ENCODE measurements around the gene POTEC.
"Not testable (repeated sequence)": the region's sequence is repeated elsewhere in the genome, so short reads cannot be mapped to it uniquely, and the experiment has no call there.

Gene POTEC

DNA sequence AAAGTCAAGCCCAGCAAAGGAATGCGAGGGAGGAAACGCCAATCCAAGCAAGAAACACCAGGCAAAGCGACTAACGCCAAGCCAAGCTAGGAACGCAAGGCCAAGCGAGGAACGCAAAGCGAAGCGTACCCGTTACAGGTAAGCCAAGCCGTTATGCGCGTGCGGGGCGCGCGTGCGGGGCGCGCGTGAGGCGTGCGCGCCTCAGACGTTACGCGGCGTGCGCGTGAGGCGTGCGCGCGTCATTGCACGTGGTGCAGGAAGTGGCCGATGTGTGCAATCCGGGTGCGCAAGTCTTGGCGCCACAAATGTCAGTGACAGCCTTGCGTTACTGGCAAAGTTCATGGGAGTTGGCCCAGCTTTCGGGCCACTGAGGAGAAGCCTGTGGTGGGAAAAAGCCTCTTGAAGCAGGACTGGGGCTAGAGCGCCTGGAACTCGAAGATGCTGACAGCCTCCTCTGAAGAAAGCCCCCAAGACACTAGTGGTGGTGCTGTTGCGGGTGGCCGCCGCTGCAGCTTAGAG is at the start of gene POTEC:
Gene POTEC (minus strand): TSS at position 155 of the 519 bp plus-strand sequence. CDS start 454 bp downstream, outside the sequence.
- DNase-seq, result not testable (repeated sequence)

DNA sequence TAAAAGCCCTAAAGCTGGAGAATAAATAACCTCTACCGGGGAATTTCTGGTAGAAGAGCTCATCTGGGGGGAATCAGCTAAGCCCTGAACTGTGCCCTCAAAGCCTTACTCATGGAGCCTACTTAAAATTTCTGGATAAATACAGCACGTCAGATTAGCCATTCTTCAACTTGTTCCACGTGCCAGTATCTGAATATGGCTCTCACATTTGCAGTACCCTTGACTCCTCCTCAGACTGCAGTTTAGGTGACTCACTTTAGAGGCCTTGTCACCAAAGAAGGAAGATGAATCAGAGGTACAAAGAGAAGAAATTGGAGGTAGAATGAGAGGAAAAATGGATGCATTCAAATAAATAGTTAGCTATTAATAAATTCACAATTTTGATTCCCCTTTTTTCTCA is 34.6 kb upstream of the POTEC start:
- DNase-seq, result no peak

DNA sequence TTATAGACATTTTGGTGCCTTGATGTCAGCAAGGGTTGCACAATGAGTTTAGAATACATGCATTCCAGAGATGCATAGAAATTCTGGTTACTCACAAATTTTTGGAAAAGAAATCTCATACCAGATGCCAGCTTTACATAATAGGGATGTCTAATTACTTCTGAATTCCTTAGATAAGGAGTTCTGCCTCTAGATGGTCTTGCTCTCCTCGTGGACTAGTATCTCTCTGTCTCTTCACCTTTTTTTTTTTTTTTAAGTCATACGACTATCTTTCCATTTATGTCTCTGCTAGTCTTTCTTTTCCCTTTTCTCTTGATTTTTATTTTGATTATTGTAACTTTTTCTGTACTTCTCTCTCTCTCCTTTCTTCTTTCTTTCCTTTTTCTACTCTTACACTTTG is 16.1 kb upstream of the POTEC start:
- not testable (repeated sequence) for DNase-seq

DNA sequence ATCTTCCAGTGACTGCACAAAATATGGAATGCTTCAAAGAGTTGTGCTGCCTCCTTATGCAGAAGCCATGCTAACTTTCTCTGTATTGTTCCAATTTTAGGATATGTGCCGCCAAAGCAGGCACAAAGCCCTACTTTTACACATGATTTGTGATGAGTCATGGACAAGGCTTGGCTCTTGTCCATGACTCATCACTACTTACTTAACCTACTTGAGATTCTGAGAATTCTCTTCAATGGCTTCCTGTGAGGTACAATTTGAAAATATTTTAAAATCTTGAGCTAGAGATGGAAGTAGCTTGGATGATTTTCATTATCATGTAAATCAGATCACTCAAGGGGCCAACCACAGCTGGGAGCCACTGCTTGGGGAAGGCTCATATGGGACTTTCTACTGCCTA is 11.7 kb downstream of the POTEC start:
- DNase-seq, result not testable (repeated sequence)

DNA sequence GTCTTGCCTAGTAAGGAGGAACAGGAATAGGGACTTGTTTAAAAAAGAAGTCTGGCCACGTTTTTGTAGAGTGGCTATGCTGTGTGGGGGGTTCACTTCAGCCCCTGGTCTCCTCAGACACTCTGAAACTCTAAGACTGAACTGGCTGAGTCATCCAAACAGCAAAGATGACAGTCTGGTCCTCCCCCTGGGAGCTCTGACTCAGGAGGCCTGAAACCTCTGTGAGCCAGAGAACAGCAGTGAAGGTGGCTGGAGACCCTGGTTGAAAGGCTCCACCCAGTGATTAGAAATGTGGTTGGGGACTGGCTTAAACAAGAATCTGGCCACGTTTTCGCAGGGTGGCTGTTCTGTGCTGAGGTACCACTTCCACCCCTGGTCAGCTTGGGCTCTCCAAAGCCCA is 32.7 kb downstream of the POTEC start:
- DNase-seq, result not testable (repeated sequence)

DNA sequence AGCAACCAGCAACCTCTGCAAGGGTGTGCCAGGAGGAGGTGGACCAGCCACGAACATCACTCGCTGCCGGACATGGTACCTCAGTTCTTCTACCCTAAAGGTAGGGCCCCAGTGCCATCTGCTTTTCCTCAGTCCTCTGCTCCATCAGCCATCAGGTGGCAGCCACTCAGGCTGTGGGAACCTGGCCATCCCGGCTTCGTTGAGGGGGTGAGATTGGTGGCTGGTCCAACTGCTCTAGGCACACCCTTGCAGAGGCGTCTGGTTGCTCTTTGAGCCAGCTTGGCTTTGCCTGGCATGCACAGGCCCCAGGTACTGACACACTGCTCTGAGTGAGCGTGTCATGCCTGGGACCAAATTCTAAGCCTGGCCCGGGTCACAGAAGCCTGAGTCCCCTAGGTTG is 39.7 kb downstream of the POTEC start:
- DNase-seq, result not testable (repeated sequence)

DNA sequence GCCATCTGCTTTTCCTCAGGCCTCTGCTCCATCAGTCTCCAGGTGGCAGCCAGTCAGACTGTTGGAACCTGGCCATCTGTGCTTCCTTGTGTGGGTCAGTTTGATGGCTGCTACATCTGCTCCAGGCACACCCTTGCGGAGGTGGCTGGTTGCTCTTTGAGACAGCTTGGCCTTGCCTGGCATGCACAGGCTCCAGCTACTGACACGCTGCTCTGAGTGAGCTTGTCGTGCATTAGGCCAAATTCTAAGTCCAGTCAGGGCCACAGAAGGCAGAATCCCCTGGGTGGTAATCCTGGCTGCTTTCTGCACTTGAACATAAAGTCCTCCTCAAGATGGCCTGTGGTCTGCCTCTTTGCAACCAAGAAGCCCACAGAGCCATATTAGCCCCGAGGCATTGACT is 41.5 kb downstream of the POTEC start:
- not testable (repeated sequence) for DNase-seq

DNA sequence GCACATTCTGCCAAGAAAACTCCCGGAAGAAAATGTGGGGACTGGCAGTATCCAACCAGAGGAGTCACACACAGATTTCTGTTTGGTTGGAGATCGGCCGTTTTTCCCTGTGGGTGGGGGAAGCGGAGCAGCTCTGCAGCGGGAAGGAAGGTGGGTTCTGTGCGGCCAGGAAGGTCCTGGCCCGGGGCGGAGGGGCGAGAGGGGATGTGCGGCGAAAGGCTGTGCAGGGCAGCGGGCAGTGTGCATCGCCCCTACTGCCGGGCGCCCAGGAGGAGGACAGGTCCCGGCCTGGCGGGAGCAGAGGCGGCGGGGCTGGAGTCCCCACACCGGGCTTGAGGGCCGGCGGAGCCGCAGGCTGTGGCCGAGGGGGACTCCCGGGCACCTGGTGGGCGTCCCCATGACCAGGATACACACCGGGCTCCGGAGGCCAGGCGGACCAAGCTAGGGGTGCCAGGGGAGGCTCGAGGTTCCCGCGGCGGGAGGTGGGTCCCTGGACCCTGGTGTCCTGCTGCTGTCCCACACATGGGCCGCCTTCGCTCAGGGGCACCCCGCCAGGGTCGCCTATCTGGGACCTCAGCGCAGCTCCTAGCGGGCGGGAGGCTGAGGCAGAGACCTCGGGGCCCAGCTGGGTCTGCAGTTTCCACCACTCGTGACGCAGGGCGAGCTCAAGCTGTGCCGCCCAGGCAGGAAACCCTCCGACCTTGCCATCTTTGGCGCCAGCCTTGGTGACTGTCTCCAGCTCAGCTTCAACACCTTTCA is 54.0 kb downstream of the POTEC start:
- DNase-seq, result not testable (repeated sequence)

DNA sequence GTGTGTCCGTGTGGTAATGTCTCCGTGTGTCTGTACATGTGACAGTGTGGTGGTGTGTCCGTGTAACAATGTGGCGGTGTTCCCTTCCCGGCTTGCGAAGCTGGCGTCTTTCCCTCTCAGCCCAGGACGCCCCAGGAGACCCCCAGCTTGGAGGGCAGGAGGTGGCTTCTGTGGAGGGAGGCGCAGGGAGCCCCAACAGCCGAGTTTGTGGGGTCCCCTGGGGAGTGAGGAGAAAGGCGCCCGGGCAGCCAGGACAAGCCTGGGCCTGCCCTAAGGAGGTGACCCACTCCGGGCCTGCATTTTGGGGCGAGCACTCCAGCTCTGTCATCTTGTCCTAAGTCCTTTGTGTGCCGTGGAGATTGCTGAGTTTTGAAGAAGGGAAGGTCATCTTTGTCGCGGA is 54.6 kb downstream of the POTEC start:
- not testable (repeated sequence) for DNase-seq

DNA sequence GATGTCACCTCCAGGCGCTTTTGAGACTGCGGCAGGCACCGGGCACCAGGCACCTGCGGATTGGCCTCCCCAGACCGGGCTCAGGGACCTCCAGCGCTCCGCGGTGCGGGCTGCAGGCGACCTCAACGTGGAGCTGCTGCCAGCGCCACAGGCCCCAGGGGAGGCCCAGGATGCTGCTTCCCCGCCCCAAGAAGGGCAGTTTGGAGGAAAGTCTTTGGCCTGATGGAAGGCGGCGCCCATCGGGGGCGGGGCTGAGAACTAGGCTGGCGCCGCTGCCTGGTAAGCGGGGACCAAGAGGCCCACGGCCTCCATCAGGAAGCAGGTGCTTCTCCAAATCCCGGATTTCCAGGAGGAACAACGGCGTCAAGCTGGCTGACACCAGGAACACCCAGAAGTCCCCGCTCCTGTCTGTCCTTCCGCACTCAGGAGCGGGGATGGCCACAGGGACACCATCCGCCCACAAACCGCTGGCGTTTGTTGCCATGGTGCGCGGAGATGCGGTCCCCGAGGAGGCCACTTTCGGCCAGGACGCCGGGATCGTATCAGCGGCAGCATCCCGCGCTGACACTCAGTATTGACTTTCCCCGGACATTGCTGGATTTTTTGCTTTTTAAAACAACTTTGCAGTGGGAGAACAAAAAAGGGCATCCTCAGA is 56.3 kb downstream of the POTEC start:
- not testable (repeated sequence) for DNase-seq

DNA sequence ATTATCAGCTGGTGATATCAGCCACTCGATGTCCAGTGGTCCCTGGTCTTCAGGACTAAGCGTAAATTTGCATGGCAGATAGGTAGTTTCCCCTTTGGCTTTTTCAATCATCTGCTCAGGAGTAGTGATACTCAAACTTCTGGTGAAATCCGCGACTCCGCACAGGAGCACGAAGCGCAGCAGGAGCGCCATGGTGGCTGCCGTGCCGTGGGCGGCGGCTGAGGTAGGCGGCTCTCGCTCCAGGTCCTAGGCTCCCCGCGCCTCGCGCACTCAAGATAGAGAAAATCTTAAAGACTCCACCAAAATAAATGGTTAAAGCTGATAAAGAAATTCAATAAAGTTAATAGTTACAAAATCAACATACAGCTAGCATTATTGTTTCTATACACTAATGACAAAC is 64.3 kb downstream of the POTEC start:
- DNase-seq, result not testable (repeated sequence)

DNA sequence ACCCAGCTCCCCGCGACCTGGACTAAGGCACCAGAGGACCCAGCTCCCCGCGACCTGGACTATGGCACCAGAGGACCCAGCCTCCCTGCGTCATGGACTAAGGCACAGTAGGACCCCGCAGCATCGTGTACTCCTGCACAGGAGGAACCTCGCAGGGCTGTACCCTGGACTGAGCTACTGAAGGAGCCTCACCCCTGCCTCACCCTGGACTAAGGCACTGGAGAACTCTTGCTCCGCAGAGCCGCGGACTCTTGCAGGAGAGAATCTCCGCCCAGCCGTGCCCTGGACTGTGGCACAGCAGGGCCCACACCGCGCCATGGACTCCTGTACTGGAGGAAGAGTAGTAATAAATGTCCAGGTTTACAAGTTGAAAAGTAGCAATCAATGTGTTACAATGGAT is 67.9 kb downstream of the POTEC start:
- not testable (repeated sequence) for DNase-seq

DNA sequence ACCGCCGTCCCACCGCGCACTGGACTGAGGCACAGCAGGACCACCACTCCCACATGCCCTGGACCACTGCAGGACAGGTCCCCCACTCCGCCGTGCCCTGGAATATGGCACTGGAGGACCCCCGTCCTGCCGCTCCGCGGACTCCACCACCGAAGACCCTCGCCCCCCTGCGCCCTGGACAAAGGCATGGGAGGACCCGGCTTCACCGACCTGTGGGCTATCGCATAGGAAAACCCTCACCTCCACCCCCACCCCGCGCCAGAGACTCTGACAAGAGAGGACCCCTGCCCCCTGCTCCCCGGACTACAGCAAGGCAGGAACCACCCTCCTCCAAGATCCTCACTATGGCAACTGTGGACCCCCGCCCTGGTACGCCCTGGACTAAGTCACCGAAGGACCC is 68.6 kb downstream of the POTEC start:
- DNase-seq, result not testable (repeated sequence)

DNA sequence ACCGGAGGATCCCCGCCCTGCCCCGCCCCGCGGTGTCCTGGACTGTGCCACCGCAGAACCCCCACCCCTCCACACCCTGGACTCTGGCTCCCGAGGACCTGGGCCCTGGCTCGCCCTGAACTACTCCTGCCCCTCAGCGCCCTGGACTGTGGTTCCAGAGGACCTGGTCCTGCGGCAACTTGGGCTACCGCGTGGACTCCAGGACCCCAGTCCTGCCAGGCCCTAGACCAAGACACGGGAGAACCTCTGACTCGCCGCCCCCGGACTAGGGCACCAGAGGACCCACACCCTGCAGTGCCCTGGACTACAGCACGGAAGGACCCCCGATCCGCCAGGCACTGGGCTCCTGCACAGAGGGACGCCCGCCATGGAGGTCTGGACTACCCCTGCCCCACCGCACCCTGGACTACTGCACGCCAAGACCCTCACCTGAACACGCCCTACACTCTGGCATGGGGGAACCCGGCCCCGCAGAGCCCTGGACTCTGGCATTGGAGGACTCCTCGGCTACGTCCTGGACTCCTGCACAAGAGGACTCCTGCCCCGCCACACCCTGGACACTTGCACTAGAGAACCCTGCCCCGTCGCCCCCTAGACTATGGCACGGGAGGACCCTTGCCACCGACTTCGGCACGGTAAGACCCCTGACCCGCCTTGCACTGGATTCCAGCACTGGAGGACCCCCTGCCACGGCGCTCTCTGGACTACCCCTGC is 69.2 kb downstream of the POTEC start:
- DNase-seq, result not testable (repeated sequence)

DNA sequence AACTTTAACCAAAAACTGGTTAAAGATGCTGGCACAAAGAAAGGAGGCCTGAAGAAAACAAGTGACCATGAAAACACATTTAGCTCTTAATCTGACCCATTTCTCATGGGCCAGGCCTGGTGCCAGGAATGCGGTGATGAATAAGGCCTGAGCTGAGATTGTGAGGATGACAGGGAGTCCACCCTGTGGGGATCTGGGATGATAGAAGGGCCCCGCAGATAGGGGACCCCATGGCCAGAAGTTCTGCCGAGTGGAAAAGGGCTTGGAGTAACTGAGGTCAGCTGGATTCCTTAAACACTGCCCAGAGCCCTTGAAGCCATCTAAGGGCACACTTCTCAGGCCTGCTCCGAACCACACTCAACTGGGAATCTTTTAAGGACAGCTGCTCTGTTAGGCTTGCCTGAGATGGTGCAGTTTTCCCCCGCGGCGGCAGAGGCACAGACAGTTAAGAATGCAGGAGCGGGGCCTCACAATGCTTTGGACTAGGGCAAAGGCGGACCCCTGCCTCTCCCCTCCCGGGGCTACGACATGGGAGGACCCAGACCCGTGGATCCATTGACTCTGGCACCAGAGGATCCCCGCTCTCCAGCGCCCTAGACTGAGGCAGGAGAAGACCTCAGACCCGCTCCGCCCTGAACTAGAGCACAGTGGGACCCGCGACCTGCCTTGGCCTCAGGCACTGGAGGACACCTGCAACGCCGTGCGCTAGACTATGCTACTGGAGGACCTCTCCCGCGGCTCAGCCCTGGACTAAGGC is 70.0 kb downstream of the POTEC start:
- DNase-seq, result not testable (repeated sequence)

DNA sequence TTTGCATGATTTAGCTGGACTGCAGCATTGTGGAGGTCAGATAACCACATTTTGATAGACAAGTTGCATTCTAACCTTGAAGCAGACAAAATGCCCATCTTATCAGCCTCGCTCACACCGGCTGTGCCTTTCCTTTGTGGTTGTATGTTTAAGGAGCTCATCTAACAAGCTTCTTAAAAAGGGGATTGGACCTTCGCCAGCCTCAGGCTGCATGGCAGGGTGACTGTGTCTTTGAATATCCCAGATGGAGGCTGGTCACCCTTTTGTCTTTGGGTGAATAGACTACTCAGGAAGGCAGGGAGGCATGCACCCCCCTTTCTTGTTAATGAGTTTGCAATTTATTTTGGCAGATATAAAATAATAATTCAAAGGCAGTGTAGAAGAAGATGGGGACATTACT is 72.1 kb downstream of the POTEC start:
- not testable (repeated sequence) for DNase-seq

DNA sequence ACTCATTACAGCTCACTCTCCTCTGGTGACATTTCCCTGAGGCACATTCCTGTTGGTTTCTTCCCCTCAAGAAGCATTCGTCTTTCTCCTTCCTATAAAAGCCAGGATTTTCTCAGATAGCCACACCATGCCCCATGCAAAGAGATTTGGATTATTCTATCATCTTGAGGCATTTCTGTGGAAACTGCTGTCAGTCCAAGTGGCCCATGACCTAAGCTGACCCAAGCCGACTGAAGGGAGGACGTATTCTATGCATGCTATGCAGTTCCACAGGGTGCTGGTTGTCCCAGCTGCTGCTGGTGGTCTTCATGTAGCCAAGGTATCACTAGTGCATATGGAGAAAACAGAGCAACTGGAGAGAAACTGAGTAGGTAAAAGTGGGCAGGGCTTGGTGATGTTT is 73.0 kb downstream of the POTEC start:
- DNase-seq, result not testable (repeated sequence)

DNA sequence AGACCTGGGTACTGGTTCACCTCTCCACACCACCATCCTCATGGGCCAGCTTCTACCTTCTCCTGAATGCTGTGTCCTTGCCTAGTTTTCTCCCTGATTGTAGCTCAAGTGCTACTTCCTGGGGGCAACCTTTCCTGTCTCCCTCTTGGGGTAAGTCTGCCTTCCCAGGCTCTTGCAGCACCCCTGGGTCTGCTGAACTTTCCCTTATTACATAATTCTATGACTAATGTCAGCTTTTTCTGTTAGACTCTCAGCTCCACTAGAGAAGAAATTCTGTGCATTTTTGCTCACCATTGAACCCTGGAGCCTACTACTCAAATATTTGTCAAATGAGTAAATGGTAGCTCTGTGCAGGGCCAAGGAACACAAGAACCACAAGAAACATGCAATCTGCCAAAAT is 73.4 kb downstream of the POTEC start:
- not testable (repeated sequence) for DNase-seq

DNA sequence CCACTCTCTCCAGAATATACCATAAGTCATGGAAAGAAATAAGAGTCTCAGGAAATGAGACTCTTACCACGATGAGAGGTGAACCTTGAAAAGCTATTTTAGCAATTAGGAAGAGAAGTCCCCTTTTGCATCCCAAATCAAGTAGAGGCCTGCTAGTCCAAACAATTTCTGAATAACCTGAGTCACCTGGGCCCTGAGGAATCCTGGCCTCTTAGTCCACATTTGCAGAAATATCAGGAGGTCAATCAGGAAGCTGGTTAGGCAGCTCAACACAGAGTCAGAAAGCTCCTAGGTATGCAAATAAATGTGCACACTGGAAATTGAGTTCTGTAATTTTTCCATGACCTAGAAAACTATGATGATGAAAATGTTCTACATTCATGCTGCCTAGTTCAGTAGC is 77.4 kb downstream of the POTEC start:
- DNase-seq, result not testable (repeated sequence)
